HepG2 (cell line): Measurements from ENCODE around the gene SOX13. TPM values are rescaled to one million over a fixed set of nuclear protein-coding genes. Genes with fewer than 3 reads are reported as not detected.

Source experiments
- CREM ChIP-seq, 2 experiments: sonication (generic) in 1 of 2; formaldehyde crosslinking in 1 of 2; IDR thresholded peaks; 2 replicates each; pipeline versions ENCODE4 v1.4.0 to v1.6.1; 2016 to 2020; ENCODE audit warnings: antibody characterized with exemption in 1 of 2, mild to moderate bottlenecking in 1 of 2, missing genetic modification reagents in 1 of 2
- DNMT3B ChIP-seq: conservative IDR thresholded peaks from 2 replicates; pipeline ENCODE4 v1.6.1; 2016; ENCODE audit warnings: missing biosample characterization, control low read depth
- EZH2 ChIP-seq: conservative IDR thresholded peaks from 2 replicates; pipeline ENCODE4 v1.6.1; 2012; ENCODE audit warnings: mild to moderate bottlenecking, low read depth, low read length, moderate library complexity
- NFKBIZ ChIP-seq: IDR thresholded peaks from 2 replicates; pipeline ENCODE4 v1.6.1; 2018; ENCODE audit warnings: missing genetic modification reagents, missing compliant biosample characterization
- ONECUT2 ChIP-seq: sonication (generic); formaldehyde crosslinking; IDR thresholded peaks from 2 replicates; pipeline ENCODE4 v1.4.0; 2020; ENCODE audit warnings: missing genetic modification reagents
- POGZ ChIP-seq: sonication (generic); formaldehyde crosslinking; IDR thresholded peaks from 2 replicates; pipeline ENCODE4 v1.4.0; 2020; ENCODE audit warnings: mild to moderate bottlenecking, missing genetic modification reagents
- RERE ChIP-seq: IDR thresholded peaks from 2 replicates; pipeline ENCODE4 v1.6.1; 2016; ENCODE audit warnings: low read depth, missing genetic modification reagents, missing compliant biosample characterization
- SNAPC5 ChIP-seq: sonication (generic); formaldehyde crosslinking; IDR thresholded peaks from 2 replicates; pipeline ENCODE4 v1.8.1; 2023; ENCODE audit warnings: mild to moderate bottlenecking, missing genetic modification reagents, borderline replicate concordance
- TFDP1 ChIP-seq: IDR thresholded peaks from 2 replicates; pipeline ENCODE4 v1.6.1; 2016; ENCODE audit warnings: missing compliant biosample characterization, missing genetic modification reagents, borderline replicate concordance
- TFE3 ChIP-seq: IDR thresholded peaks from 2 replicates; pipeline ENCODE4 v1.6.1; 2016
- THRA ChIP-seq: sonication (generic); formaldehyde crosslinking; IDR thresholded peaks from 2 replicates; pipeline ENCODE4 v1.4.0; 2020; ENCODE audit warnings: missing genetic modification reagents, borderline replicate concordance
- WIZ ChIP-seq: sonication (generic); formaldehyde crosslinking; IDR thresholded peaks from 2 replicates; pipeline ENCODE4 v1.5.1; 2020; ENCODE audit warnings: mild to moderate bottlenecking, missing genetic modification reagents
- YEATS4 ChIP-seq: sonication (generic); formaldehyde crosslinking; IDR thresholded peaks from 2 replicates; pipeline ENCODE4 v1.4.0; 2020; ENCODE audit warnings: missing genetic modification reagents, borderline replicate concordance
- ZNF10 ChIP-seq: sonication (generic); formaldehyde crosslinking; IDR thresholded peaks from 2 replicates; pipeline ENCODE4 v1.4.0; 2020; ENCODE audit warnings: mild to moderate bottlenecking, low read depth, missing genetic modification reagents, borderline replicate concordance
- ZNF224 ChIP-seq: sonication (generic); formaldehyde crosslinking; IDR thresholded peaks from 2 replicates; pipeline ENCODE4 v1.5.0; 2020; ENCODE audit warnings: mild to moderate bottlenecking, missing genetic modification reagents
- ZNF24 ChIP-seq: fragments of 450-650 bp; IDR thresholded peaks from 2 replicates; pipeline ENCODE4 v1.6.1; 2017; ENCODE audit warnings: antibody characterized with exemption, mild to moderate bottlenecking
- ZNF329 ChIP-seq: sonication (generic); formaldehyde crosslinking; IDR thresholded peaks from 2 replicates; pipeline ENCODE4 v1.9.0; 2021; ENCODE audit warnings: low read depth, mild to moderate bottlenecking, missing genetic modification reagents
- ZNF451 ChIP-seq: sonication (generic); formaldehyde crosslinking; IDR thresholded peaks from 2 replicates; pipeline ENCODE4 v1.5.0; 2020; ENCODE audit warnings: mild to moderate bottlenecking, missing genetic modification reagents
- ZNF841 ChIP-seq: sonication (generic); formaldehyde crosslinking; IDR thresholded peaks from 2 replicates; pipeline ENCODE4 v1.8.1; 2023; ENCODE audit warnings: missing genetic modification reagents, borderline replicate concordance
- polyA plus RNA-seq, 8 experiments: library from polyadenylated mRNA; depleted of rRNA in 3 of 8; stranded (reverse) in 7 of 8; unstranded in 1 of 8; fragments of >200 nt; fragmentation: Illumina TruSeq in 4 of 8; extraction: Trizol in 4 of 8; gene quantifications; 2 replicates each; pipeline versions ENCODE4 v1.2.1 to v1.2.3, GENCODE V29; 2011 to 2016; ENCODE audit warnings: low read depth in 4 of 8, missing spikeins in 1 of 8, mixed read lengths in 1 of 8; ENCODE audit not compliant: insufficient read depth in 1 of 8
- total RNA-seq, 5 experiments: library from RNA; depleted of rRNA; stranded (reverse); fragments of >200 nt; fragmentation: Illumina TruSeq; extraction: Trizol; gene quantifications; 2 replicates each; pipeline ENCODE4 v1.2.3, GENCODE V29; 2016; ENCODE audit warnings: low read depth in 1 of 5

The SOX13 gene
- total and polyA plus RNA-seq, 2 of the 13 experiments (the other 11 are each of a cell fraction or from before 2014, with no cell fraction given), result 13.3 to 15.8 TPM

GRCh38 chr1:204074274-204075138 is 1.6 kb downstream of the SOX13 start (continued):
- peak; percentile 85 for TF ChIP-seq TFDP1
- no peak for TF ChIP-seq ZNF24
- TF ChIP-seq CREM (IDR thresholded peaks at IDR 0.05), result peak; percentile 54
- no peak for TF ChIP-seq CREM (CRISPR knock-in tag; IDR thresholded peaks at IDR 0.05)
- TF ChIP-seq WIZ (CRISPR knock-in tag), result no peak
- TF ChIP-seq RERE (CRISPR knock-in tag), result no peak
- no peak for TF ChIP-seq ZNF329 (CRISPR knock-in tag)
- no peak for TF ChIP-seq ZNF10 (CRISPR knock-in tag)
- TF ChIP-seq YEATS4 (CRISPR knock-in tag), result peak; percentile 66; the same call in 1 of the 2 replicates
- no peak for TF ChIP-seq DNMT3B
- TF ChIP-seq THRA (CRISPR knock-in tag), result 0 out of 2 replicates have a peak, but pooled peaks have one; percentile 13
- TF ChIP-seq ZNF224 (CRISPR knock-in tag), result no peak
- TF ChIP-seq ONECUT2 (CRISPR knock-in tag), result 0 out of 2 replicates have a peak, but pooled peaks have one; percentile 25
- no peak for TF ChIP-seq SNAPC5 (CRISPR knock-in tag)
- TF ChIP-seq EZH2, result no peak
- no peak for TF ChIP-seq ZNF841
- TF ChIP-seq POGZ (CRISPR knock-in tag), result no peak
- peak; percentile 42 for TF ChIP-seq ZNF451 (CRISPR knock-in tag)
- no peak for TF ChIP-seq NFKBIZ (CRISPR knock-in tag)
- no peak for TF ChIP-seq TFE3
